HG02798 (cell line): Measurements from ENCODE around the gene STT3B.

Experiments used
- ATAC-seq: cut with Tn5 transposase; IDR thresholded peaks from one replicate; pipeline ENCODE4 v1.9.1; 2021; ENCODE audit warnings: mild to moderate bottlenecking; ENCODE audit not compliant: unreplicated experiment, poor library complexity

Gene STT3B

DNA sequence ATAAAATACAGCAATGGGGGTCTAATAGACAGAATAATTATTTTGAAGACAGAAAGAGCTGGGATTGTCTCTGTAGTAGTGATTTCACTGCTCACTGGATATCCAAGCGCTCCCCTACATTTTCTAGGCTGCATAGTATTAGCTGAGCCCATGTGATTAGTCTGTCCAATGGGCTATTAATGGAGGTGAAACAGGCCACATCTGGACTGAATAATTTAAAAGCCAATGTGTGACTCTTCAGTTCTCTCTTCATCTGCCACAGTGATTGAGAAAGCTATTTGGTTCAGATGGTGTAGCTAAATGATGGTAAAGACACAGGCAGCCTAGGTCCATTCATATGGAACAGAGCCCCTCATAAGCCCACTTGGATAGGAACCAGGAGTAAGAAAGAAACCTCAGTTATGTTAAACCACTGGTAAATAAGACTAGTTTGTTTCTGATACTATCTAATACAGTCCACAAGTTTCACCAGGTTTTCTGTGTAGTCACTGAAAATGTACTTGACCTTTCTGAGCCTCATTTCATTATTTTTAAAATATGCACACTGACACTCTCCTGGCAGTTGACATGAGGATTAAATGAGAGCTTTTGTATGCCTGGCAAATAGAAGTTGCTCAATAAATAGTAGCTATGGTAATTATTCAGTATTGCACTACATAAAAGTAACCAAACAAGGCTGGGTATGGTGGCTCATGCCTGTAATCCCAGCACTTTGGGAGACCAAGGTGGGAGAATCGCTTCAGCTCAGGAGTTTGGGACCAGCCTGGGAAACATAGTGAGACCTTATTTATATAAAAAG, 17.0 kb upstream of the STT3B start:
- ATAC-seq = no peak

GRCh38 chr3:31516757-31517156, 16.0 kb upstream of the STT3B start:
- ATAC-seq = no peak

GRCh38 chr3:31521468-31521867, 11.3 kb upstream of the STT3B start:
- ATAC-seq = no peak

- no peak for ATAC-seq
These were observed 10.6 kb upstream of the STT3B start for GRCh38 chr3:31522152-31522551.

DNA sequence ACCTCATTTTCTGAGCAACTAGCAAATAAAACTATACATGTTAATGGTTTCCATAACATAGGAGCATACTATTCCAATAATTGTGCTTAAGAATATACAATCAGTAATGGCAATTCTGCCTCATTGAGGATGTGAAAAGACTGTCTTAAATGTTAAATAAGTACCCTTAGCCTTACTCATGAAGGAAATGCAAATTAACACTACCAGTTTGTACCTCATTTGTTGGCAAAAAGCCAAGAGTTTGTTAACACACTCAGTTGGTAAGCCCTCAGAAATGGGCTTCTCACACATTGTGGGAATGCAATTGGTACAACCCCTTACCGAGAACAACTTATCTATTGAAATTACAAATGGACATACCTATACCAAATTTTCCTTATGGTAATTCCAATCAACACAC, 9.2 kb upstream of the STT3B start:
- no peak for ATAC-seq

DNA sequence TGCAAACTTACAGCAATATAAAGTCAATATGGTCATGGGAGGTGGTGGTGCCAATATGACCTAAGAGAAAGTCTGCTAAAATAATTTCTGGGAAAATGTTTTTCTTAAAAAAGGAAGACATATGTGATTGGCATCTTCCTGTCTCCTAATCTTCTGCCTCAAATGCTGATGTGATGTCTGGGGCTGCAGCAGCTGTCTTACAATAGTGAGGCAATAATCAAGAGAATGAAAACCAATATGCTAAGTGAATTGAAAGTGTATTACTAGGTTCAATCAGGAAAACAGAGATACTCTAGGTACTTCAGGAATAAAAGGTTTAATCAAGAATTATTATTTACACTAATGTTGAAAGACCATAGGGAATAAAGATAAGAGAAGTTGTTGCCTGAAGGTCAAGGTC, 7.2 kb upstream of the STT3B start:
- ATAC-seq = no peak

DNA sequence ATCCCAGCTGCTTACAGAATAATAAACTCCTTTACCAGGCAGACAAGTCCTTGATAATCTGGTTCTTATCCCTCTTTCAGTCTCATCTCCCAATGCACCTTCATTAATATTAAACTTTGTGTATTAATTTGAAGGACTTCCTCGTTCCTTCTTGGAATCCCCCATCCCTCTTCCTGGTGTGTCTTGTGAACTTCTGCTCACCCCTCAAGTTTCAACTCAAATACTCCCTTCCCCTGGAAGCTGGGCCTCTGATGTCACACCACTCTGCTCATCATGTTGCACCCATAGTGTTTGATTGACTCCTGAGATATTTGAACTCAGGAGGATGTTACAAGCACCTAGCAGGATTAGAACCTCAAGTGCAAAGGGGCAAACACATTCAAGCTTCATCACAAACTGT, 3.3 kb upstream of the STT3B start:
- no peak for ATAC-seq

DNA sequence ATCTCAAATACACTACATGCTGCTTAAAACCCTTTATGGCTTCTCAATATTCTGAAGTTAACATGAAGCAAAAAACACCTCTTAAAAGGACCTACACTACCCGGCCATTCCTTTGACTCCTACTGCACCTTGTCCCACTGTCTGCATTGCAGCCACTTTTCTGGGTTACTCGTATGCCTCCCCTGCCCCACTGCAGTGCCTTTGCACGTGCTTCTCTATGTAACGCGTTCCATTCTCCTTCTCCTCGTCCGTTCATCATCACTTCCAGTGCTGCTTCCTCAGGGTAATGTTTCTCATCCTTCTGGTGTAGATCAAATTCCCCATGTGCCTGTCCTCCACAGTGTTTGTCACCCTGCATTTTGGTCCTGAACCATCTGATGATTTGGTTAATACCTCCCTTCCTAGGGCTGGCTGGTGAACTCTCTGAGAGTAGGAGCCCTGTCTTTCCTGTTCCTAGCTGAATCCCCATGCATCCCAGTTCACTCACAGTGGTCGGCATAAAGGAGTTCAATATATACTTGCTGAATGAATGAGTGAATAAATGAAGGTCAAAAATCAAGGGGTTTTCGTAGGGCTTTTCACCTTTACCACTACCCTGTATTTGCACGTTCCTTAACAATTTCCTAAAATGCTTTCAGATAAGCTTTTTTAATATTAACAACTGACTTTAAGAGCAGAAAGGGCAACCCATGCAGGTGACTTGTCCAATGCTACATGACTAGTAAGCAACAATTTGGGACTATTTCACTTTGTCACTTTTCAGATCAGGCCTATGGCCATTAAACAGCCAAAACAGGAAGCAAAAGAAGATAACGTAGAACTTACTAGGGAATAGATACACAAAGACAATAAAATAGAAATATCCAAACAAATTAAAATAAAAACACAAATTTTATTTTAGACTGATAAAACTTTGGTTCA, 2.4 kb upstream of the STT3B start:
- no peak for ATAC-seq

DNA sequence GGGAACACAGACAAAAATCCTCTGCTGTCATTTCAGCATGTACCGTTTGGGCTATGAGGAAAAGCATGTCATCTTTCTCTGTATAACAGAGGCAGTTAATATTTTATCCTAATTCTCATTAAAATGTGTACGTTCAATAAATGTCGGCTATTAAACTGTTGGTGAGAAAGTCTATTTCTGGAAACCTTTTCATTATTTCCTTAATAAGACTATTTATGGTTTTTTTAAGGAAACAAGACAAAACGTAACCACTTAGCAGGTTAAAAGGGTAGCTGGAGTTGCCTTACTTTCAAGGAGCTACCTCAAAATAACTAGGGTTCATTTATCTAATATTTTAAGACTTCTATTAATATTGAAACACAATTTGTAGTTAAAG, 1.8 kb upstream of the STT3B start:
- ATAC-seq = no peak

DNA sequence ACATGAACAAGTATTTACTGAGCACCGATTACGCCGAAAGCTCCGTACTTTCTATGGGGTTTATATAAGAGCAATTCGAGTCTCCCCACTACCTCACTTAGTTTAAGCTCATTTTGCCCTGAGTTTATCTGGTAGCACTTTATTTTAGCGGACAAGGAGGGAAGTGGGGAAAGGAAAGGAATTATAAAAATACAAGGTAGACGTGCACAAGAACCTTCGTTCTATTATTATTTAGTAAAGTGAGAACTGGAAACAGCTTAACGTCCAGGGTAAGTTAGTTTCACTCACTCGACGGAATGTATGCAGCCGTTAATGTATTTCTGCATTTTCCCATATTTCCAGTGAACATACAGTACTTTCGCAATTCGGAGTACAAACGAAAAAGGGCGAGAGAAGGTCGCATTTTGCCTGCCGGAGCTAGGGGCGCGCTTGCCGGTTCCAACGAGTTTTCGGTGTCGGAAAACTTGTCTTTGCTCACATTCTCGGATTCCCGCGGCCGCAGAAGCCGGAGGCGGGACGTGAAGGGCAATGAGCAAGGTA, 1.2 kb upstream of the STT3B start:
- no peak for ATAC-seq

DNA sequence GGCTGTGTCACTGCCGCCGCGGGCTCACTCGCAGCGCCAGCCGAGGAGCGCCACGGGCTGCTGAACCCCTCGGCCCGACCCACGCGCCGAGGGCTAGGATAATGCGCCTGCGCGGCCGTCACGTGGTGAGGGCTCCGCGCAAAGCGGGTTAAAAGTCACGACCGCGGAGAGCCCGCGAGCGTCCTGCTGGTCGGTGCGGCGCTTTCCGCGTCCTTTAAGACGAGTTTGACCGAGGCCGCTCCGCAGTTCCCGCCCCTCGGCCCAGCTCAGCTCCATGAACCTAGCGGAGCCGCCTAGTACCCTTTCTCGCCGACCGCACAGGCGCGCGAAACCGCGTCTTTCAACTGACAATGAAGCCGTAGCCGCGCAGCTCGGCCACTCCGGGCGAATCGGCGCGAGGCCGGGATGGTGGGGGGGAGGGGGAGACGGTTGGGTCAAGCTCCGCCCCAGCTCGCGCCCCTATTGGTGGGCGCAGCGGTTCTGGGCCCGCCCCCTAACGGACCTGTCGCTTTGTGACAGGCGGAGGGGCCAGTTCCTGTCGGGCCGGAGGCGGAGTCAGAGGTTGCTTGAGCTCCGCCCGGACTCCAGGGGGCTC, 636 bp upstream of the STT3B start:
- ATAC-seq = peak; percentile 87

GRCh38 chr3:31533169-31534064, 692 bp downstream of the STT3B start:
- peak; percentile 1 for ATAC-seq

DNA sequence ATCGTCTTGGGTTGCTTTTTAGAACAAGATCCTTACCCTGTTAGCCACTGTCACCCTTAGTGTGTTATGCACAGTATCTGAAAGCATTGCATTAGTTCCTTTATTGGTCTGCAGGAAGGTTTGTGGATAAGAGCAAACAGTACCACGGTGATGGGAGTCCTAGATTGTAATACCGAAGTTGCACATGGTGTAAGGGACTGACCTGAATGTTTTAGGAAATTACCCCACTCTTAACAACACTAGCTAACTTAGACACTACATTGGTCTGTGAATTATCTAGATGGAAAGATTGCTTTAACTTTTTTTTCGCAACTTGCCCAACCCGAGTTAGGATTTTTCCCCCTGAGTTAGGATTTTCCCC, 1.3 kb downstream of the STT3B start:
- no peak for ATAC-seq

- no peak for ATAC-seq
These were observed 3.8 kb downstream of the STT3B start for GRCh38 chr3:31536497-31536896.

DNA sequence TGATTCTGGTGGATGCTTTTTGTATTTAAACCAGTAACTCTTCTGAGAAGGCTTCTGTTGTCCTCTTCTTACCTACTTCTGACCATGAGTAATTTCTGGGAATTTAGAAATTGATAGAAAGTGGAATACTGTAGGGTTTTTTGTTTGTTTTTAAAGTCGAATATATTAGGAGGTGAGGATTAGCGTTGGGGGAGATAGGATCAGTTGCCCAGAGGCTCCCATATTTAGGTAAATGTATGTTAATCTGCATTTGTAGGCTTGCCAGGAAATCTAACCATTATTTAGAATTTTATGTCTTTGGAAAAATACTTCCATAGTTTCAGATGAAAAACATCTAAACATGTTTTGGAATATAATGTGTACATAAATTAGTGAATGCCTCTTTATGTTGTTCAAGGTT, 6.1 kb downstream of the STT3B start:
- ATAC-seq = no peak

GRCh38 chr3:31539275-31539674, 6.5 kb downstream of the STT3B start:
- no peak for ATAC-seq

GRCh38 chr3:31541089-31541488, 8.4 kb downstream of the STT3B start:
- ATAC-seq = no peak

GRCh38 chr3:31542246-31542645, 9.5 kb downstream of the STT3B start:
- ATAC-seq = no peak

GRCh38 chr3:31543375-31543774, 10.7 kb downstream of the STT3B start:
- ATAC-seq = no peak

GRCh38 chr3:31544634-31545033, 11.9 kb downstream of the STT3B start:
- no peak for ATAC-seq
